ENCODE measurements around the gene MIEF1. TPM values are rescaled to one million over a fixed set of nuclear protein-coding genes. Genes with fewer than 3 reads are reported as not detected.

The MIEF1 gene
- total and polyA plus RNA-seq, 2 of the 8 experiments (the other 6 are each of a cell fraction or from before 2014, with no cell fraction given): 16.8 to 32.7 TPM

GRCh38 chr22:39534092-39534506 is 32.0 kb downstream of the MIEF1 start:
- Histone ChIP-seq H2BK15ac (ENCODE audit: low read length) (peak overlapping the region; percentile 21; the same call in 1 of the 2 replicates), H3K56ac (replicated peaks; ENCODE audit: insufficient read length, low read depth, low read length) (no peak overlapping the region), H3K79me2 (ENCODE audit: control insufficient read depth in 1 of 2, insufficient read depth in 2 of 2, low read length in 2 of 2) (peaks cover 0 to 14% of the 10 kb centered on the region in 2 experiments; a peak in 2 of 4 replicates), H3K4me1 (replicated peaks in 1 of 4; ENCODE audit: control insufficient read depth in 3 of 4, insufficient read depth in 4 of 4, low read length in 3 of 4) (peaks cover 15 to 48% (median 28%) of the 10 kb centered on the region in 4 experiments), H2BK20ac (ENCODE audit: low read length) (0 out of 2 replicates have a peak overlapping the region, but pooled peaks have one; percentile 21), H2BK12ac (ENCODE audit: low read depth, low read length) (peak overlapping the region; percentile 91), H3K79me1 (ENCODE audit: low read depth, low read length) (0 out of 2 replicates have a peak, but pooled peaks cover 3% of the 10 kb centered on the region), H2BK120ac (replicated peaks; ENCODE audit: low read depth, low read length) (peak overlapping the region; percentile 12), H4K20me1 (replicated peaks in 1 of 2; ENCODE audit: control insufficient read depth in 1 of 2, insufficient read depth in 2 of 2, low read length in 2 of 2) (peaks cover 3 to 13% of the 10 kb centered on the region in 2 experiments), H3K36me3 (ENCODE audit: control insufficient read depth in 2 of 4, insufficient read depth in 4 of 4, low read length in 3 of 4) (peaks cover 0 to 3% (median 0%) of the 10 kb centered on the region in 4 experiments; a peak in 1 of 8 replicates), H4K91ac (replicated peaks; ENCODE audit: insufficient read length, low read length) (peak overlapping the region; percentile 29), H3K23me2 (ENCODE audit: low read depth, low read length) (peaks cover 8% of the 10 kb centered on the region), H3K4ac (replicated peaks; ENCODE audit: insufficient read length, low read depth, low read length) (peak overlapping the region; percentile 95), H3K14ac (ENCODE audit: insufficient read length) (no peak overlapping the region), H3K23ac (ENCODE audit: insufficient read length) (no peak overlapping the region), H3K4me2 (ENCODE audit: insufficient read depth in 1 of 2, low read depth in 2 of 2, low read length in 2 of 2) (peak overlapping the region; percentile 48 to 74; a peak in 3 of 4 replicates), H2BK5ac (ENCODE audit: low read depth, low read length) (peak overlapping the region; percentile 73; the same call in 1 of the 2 replicates), H3K9me3 (ENCODE audit: insufficient read depth in 2 of 2, low read depth in 1 of 2, low read length in 1 of 2) (no peaks in the 10 kb centered on the region), H4K5ac (ENCODE audit: insufficient read length, low read depth, low read length) (no peak overlapping the region), H4K8ac (ENCODE audit: extremely low read depth, insufficient read depth, low read length) (peak overlapping the region; percentile 22), H2AK5ac (ENCODE audit: low read depth, low read length) (0 out of 2 replicates have a peak overlapping the region, but pooled peaks have one; percentile 27), H3K27ac (ENCODE audit: low read depth, low read length) (no peak overlapping the region), H2AFZ (ENCODE audit: low read length) (0 out of 2 replicates have a peak overlapping the region, but pooled peaks have one; percentile 75), H3K4me3 (ENCODE audit: extremely low read depth in 1 of 4, insufficient read depth in 2 of 4, low read depth in 3 of 4, low read length in 4 of 4) (peak overlapping the region in 1 of 4 experiments; percentile 48; a peak in 1 of 8 replicates), H3K27me3 (replicated peaks in 1 of 4; ENCODE audit: control insufficient read depth in 3 of 4, extremely low read depth in 1 of 4, insufficient read depth in 3 of 4, low read length in 3 of 4) (no peaks in the 10 kb centered on the region), H3K9ac (replicated peaks in 1 of 4; ENCODE audit: extremely low read depth in 1 of 4, low read depth in 3 of 4, low read length in 3 of 4) (no peak overlapping the region), H3K18ac (ENCODE audit: extremely low read depth, low read length) (no peak overlapping the region)
- CTCF ChIA-PET (ENCODE audit: partially characterized antibody): interaction anchor here (0.6 to 21.9 kb wide), 49 partner anchors 12 to 1678 kb away, joined by 3 to 361 read pairs (median 4); partner anchors contain the start of gene MIEF1
- TF ChIP-seq FOSL1 (IDR thresholded peaks at IDR 0.05; ENCODE audit: insufficient read depth, low read depth, low read length): no peak
- TF ChIP-seq, protein P1, sequence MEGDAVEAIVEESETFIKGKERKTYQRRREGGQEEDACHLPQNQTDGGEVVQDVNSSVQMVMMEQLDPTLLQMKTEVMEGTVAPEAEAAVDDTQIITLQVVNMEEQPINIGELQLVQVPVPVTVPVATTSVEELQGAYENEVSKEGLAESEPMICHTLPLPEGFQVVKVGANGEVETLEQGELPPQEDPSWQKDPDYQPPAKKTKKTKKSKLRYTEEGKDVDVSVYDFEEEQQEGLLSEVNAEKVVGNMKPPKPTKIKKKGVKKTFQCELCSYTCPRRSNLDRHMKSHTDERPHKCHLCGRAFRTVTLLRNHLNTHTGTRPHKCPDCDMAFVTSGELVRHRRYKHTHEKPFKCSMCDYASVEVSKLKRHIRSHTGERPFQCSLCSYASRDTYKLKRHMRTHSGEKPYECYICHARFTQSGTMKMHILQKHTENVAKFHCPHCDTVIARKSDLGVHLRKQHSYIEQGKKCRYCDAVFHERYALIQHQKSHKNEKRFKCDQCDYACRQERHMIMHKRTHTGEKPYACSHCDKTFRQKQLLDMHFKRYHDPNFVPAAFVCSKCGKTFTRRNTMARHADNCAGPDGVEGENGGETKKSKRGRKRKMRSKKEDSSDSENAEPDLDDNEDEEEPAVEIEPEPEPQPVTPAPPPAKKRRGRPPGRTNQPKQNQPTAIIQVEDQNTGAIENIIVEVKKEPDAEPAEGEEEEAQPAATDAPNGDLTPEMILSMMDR (IDR thresholded peaks at IDR 0.05; ENCODE audit: control extremely low read depth in 1 of 3, insufficient read depth in 1 of 3, low read depth in 1 of 3, low read length in 3 of 3): peak in 2 of 3 experiments; percentile 12 to 21; a peak in 2 of 4 replicates
- TF ChIP-seq CBX5 (IDR thresholded peaks at IDR 0.05; ENCODE audit: low read depth, low read length): no peak
- no peak for TF ChIP-seq EP300 (IDR thresholded peaks at IDR 0.05; ENCODE audit: borderline replicate concordance in 1 of 2, low read depth in 2 of 2, low read length in 2 of 2)
- TF ChIP-seq SRF (IDR thresholded peaks at IDR 0.05; ENCODE audit: low read depth, low read length): peak; percentile 41; the same call in 1 of the 2 replicates
- no peak for TF ChIP-seq SUZ12 (IDR thresholded peaks at IDR 0.05; ENCODE audit: low read length)
- no peak for TF ChIP-seq RBBP5 (IDR thresholded peaks at IDR 0.05; ENCODE audit: borderline replicate concordance, low read depth, low read length)
- FAIRE-seq (no peak), DNase-seq (ENCODE audit: low read depth in 1 of 2, low spot score in 2 of 2) (no peak)
- WGBS, 2 experiments (ENCODE audit: extremely low coverage in 1 of 2, insufficient coverage in 1 of 2, insufficient read length in 1 of 2, insufficient replicate concordance in 2 of 2, low coverage in 1 of 2, low lambda C conversion rate in 2 of 2, missing lambda C conversion rate in 1 of 2): 80% methylated on average over 12 of the region's 12 CpGs; no CpG with 5 or more reads in 1 of the 2 experiments
- POLR2A ChIA-PET (ENCODE audit: partially characterized antibody): interaction anchor here (0.5 to 3.6 kb wide), 4 partner anchors 11 to 800 kb away, joined by 3 to 61 read pairs (median 8); partner anchors contain the start of genes ATF4 and RPL3
